Measurements from ENCODE around the gene SERPINB11.

GRCh38 chr18:63741769-63742168 is 39.0 kb downstream of the SERPINB11 start:
- TF ChIP-seq TAF1 (IDR thresholded peaks at IDR 0.05; ENCODE audit: borderline replicate concordance, low read depth, low read length) (no peak), POLR2A (IDR thresholded peaks at IDR 0.05; ENCODE audit: low read depth, low read length) (no peak), POLR2AphosphoS5 (IDR thresholded peaks at IDR 0.05; ENCODE audit: low read depth, low read length) (no peak)

Data from GM12892 (cell line).